GM13977 (cell line): ENCODE data around the gene CYB5D1.
"Not testable (repeated sequence)": the region's sequence is repeated elsewhere in the genome, so short reads cannot be mapped to it uniquely, and the experiment has no call there.

Experiments used
- DNase-seq: peaks from one replicate; pipeline ENCODE4 v3.0.0; 2012; ENCODE audit warnings: low spot score
- CTCF ChIP-seq: IDR thresholded peaks from 2 replicates; pipeline ENCODE4 v1.5.1; 2012; ENCODE audit warnings: mild to moderate bottlenecking, control low read depth; ENCODE audit not compliant: insufficient read depth; ENCODE audit errors: extremely low read depth, missing control alignments
- in situ Hi-C: fragments of 300-500 bp; cut with MboI; formaldehyde crosslinking; loops from one replicate; pipeline ENCODE4 v1.12.0; 2022; ENCODE audit warnings: low sequenced_read_pairs, low pct_unique_long_range_greater_than_20kb, mixed read lengths, inconsistent platforms; ENCODE audit not compliant: unreplicated experiment

CYB5D1 gene

GRCh38 chr17:7857713-7858521 is at the start of gene CYB5D1:
CYB5D1 (plus strand) TSS chr17:7858003; CDS start chr17:7858135, 132 bp downstream.
- in situ Hi-C loops: no loop called here
- TF ChIP-seq CTCF: no peak
- peak; percentile 78 for DNase-seq

GRCh38 chr17:7809086-7809790 is 48.6 kb upstream of the CYB5D1 start:
- no peak for DNase-seq
- no peak for TF ChIP-seq CTCF
- in situ Hi-C loops: no loop called here

- DNase-seq, in situ Hi-C loops: not testable (repeated sequence)
Observed at GRCh38 chr17:7809791-7810343, 47.9 kb upstream of the CYB5D1 start.

- DNase-seq: no peak
- in situ Hi-C loops: no loop called here
- TF ChIP-seq CTCF: no peak
Observed at GRCh38 chr17:7811251-7811650, 46.6 kb upstream of the CYB5D1 start.

- DNase-seq: no peak
- no peak for TF ChIP-seq CTCF
- in situ Hi-C loops: no loop called here
Observed at GRCh38 chr17:7814969-7815368, 42.8 kb upstream of the CYB5D1 start.

GRCh38 chr17:7816926-7817642 is 40.7 kb upstream of the CYB5D1 start:
- in situ Hi-C loops: no loop called here
- no peak for DNase-seq
- no peak for TF ChIP-seq CTCF
